ENCODE measurements around the gene NCAPD3.

The NCAPD3 gene

GRCh38 chr11:134132808-134133207, 91.0 kb downstream of the NCAPD3 start:
- Histone ChIP-seq H3K36me3 (replicated peaks) (no peaks in the 10 kb centered on the region), H3K27ac (no peak overlapping the region), H3K4me3 (ENCODE audit: low read depth, low read length) (no peak overlapping the region), H3K27me3 (replicated peaks) (no peaks in the 10 kb centered on the region)
- DNase-seq = no peak
- no peak for TF ChIP-seq CTCF (IDR thresholded peaks at IDR 0.05; ENCODE audit: low read depth, low read length, missing control alignments)
- in situ Hi-C loops (cut with HindIII; ENCODE audit: low pct_ligation_motif_present, low sequenced_read_pairs) = no loop called here

GRCh38 chr11:134131628-134132244, 92.0 kb downstream of the NCAPD3 start:
- Histone ChIP-seq H3K4me3 (ENCODE audit: low read depth, low read length) (no peak overlapping the region), H3K36me3 (replicated peaks) (no peaks in the 10 kb centered on the region), H3K27ac (no peak overlapping the region), H3K27me3 (replicated peaks) (no peaks in the 10 kb centered on the region)
- no peak for TF ChIP-seq CTCF (IDR thresholded peaks at IDR 0.05; ENCODE audit: low read depth, low read length, missing control alignments)
- in situ Hi-C loops (cut with HindIII; ENCODE audit: low pct_ligation_motif_present, low sequenced_read_pairs) = no loop called here
- no peak for DNase-seq

- no peaks in the 10 kb centered on the region for H3K36me3 ChIP-seq (replicated peaks)
- no peaks in the 10 kb centered on the region for H3K27me3 ChIP-seq (replicated peaks)
- H3K27ac ChIP-seq = peak overlapping the region; percentile 12
- TF ChIP-seq CTCF (IDR thresholded peaks at IDR 0.05; ENCODE audit: low read depth, low read length, missing control alignments) = no peak
- DNase-seq = peak; percentile 87
- H3K4me3 ChIP-seq (ENCODE audit: low read depth, low read length) = no peak overlapping the region
- in situ Hi-C loops (cut with HindIII; ENCODE audit: low pct_ligation_motif_present, low sequenced_read_pairs) = no loop called here
Observed at GRCh38 chr11:134126217-134126822, 97.4 kb downstream of the NCAPD3 start.

GRCh38 chr11:134125507-134125906, 98.3 kb downstream of the NCAPD3 start:
- TF ChIP-seq CTCF (IDR thresholded peaks at IDR 0.05; ENCODE audit: low read depth, low read length, missing control alignments) = no peak
- no peak for DNase-seq
- in situ Hi-C loops (cut with HindIII; ENCODE audit: low pct_ligation_motif_present, low sequenced_read_pairs) = no loop called here
- Histone ChIP-seq H3K27me3 (replicated peaks) (no peaks in the 10 kb centered on the region), H3K36me3 (replicated peaks) (no peaks in the 10 kb centered on the region), H3K4me3 (ENCODE audit: low read depth, low read length) (no peak overlapping the region), H3K27ac (no peak overlapping the region)

- in situ Hi-C loops (cut with HindIII; ENCODE audit: low pct_ligation_motif_present, low sequenced_read_pairs) = no loop called here
- DNase-seq = peak; percentile 37
- TF ChIP-seq CTCF (IDR thresholded peaks at IDR 0.05; ENCODE audit: low read depth, low read length, missing control alignments) = no peak
- Histone ChIP-seq H3K36me3 (replicated peaks) (no peaks in the 10 kb centered on the region), H3K27me3 (replicated peaks) (no peaks in the 10 kb centered on the region), H3K4me3 (ENCODE audit: low read depth, low read length) (peak overlapping the region; percentile 51), H3K27ac (no peak overlapping the region)
Observed at GRCh38 chr11:134124660-134125451, 98.9 kb downstream of the NCAPD3 start.

Measured in brain microvascular endothelial cell (primary cell).